Stimulated activated CD4-positive, alpha-beta T cell treated with anti-CD3 and anti-CD28 coated beads, Interleukin-15, amount 100 ng/mL, for 24 hours (primary cell): ENCODE measurements around the gene FARP2.
"Not testable (repeated sequence)": the region's sequence is repeated elsewhere in the genome, so short reads cannot be mapped to it uniquely, and the experiment has no call there.

Experiments used
- DNase-seq: peaks from one replicate; pipeline ENCODE4 v3.0.0-alpha.2; 2020

The FARP2 gene

DNA sequence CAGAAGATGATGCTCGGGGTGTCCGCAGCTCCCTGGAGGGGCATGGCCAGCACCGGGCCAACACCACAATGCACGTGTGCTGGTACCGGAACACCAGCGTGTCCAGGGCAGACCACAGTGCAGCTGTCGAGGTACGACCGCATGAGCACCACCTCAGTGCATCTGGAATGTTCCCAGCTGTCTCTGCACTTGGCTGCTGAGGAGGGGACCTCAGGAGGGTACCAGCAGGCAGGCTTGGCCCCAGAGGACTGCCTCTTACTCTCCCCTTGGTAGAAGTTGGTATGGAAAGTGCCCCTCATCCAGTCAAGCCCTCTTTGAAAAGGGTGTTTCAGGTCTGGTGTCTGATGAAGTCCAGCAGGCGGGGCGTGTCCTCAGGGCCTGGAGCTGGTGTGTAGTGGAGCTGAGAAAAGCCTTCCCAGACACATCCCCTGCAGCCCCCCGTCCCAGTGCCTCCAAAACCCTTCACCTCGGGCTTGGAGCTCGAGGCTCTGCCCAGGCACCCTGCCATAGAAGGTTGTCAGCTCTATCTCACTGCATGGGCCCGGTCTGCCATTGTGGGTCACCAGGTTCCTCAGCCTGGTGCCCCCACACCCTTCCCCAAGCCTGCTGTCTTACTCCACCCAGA, 135.6 kb downstream of the FARP2 start:
- no peak for DNase-seq

DNA sequence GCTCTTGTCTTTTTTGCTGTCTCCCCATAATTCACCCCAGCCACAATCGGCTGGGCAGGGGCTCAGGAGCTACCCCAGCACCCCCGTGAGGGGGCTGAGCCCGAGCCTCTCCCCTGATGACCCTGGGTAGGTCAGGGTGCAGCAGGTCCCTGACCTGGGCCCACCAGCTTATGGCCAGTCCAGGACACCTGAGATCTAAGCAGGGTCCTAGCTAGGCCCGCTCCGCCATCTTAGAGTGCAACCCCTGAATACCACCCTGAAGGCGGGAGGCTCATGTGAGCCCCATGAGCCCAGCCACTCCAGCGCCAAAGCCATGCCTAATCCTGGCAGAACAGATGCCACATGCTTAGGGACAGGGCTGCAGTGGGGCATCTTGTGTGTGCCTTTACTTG, 136.1 kb downstream of the FARP2 start:
- no peak for DNase-seq

DNA sequence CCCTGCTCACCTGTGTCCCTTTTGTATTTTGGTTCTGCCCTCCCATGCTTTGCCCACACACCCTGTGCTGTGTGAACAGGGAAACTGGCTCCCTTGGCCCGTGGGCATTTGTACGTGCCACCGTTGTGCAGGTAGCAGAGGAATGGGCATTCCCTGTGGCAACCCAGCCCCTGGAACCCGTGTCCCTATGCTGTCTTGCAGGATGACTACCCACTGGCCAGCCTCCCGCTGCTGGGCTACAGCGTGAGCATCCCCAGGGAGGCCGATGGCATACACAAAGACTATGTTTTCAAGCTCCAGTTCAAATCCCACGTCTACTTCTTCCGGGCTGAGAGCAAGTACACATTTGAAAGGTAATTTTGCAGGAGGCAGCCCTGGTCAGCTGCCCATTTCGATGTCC, 137.0 kb downstream of the FARP2 start:
- DNase-seq, result no peak

DNA sequence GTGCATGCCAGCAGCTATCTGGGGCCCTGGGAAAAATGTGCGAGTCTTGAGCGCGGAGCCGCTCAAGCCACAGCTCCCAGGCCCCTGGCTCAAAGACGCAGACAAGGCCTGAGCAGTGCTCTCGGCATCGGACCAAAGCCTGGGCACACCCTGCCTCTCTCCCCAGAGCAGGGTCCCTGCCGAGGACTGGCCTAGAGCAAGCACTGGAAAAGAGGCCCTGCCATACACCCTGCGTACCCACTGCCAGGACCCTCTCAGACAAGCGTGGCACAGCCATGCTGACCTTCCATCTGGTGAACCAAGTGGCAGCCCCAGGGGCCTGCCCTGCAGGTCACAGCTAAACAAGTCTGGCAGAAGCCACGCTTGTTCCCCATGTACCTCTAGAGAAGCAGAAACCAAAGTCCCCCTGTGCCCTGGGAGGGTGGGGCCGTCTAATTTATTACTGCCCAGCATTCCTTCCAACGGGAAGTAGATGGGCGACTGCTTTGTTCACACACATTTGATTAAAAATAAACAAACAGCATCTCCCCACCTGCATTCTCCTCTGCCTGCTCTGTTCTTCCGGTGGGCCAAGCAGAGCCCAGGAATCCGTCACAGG, 138.3 kb downstream of the FARP2 start:
- DNase-seq, result no peak

DNA sequence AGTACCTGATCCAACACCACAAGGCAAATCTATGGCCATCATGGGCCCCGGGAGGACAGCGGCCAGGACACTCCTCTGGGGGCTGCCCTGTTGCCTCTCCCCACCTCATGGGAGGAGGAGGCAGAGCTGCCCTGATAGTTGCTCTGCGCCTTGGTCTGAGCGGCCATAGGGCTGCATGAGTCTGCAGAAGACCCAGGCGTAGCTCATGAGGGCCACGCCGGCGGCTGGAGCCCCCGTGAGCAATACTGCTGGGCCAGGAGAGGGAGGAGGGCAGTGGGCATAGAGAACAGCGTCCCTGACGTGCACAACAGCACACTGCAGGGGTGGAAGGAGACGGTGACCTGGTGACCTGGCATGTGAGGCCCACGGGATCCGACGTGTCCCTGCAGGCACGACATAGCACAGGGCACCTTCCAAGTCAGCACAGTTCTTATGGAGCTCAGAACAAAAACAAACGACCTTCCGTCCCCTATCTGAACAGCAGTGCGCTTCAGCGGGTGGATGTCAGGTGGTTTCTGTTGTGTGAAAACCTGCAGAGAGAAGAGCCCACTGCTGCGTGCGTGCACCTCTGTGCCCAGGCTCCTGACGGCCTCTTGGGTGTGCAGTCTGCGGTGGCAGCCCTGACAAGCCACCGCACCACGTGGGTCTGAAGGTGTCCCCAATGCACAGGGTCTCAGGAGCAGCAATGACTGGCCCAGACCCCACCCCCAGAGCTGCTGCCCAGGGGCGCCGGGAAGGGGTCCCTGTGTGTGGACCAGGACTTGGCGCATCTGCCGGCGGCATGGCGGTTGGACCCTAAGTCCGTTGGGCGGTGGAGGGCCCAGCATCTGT, 139.3 kb downstream of the FARP2 start:
- DNase-seq, result no peak

DNA sequence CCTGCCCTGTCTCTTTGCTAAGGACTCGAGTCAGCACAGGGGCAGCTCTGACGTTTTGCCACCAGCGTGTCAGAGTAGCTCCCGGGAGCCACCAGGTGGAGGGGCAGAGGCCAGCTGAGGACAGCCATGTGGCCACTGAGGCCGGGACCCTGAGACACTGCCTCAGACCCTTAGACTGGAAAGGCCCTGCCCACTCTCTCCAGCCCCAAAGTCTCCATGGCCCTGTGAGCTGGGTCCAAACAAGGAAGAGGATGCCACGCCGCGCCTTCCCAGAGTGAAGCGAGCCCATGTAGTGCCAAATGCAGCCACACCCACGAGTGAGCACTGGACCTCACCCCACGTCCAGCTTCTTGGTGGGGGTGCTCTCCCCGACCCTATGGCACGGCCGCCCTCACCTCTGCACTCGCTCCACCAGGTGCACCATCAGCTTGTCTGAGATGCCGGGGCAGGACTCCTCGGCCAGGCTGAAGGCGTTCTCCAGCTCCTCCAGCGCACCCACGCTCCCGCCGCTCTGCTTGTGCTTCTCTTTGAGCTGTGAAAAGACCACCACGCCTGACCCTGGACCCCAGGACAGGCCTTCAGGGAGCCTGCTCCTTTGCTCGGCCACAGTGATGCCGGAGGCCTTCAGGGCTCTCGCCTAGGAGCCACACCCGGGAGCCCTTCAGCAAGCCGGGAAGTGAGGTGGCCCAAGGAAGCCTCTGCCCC, 140.1 kb downstream of the FARP2 start:
- no peak for DNase-seq

DNA sequence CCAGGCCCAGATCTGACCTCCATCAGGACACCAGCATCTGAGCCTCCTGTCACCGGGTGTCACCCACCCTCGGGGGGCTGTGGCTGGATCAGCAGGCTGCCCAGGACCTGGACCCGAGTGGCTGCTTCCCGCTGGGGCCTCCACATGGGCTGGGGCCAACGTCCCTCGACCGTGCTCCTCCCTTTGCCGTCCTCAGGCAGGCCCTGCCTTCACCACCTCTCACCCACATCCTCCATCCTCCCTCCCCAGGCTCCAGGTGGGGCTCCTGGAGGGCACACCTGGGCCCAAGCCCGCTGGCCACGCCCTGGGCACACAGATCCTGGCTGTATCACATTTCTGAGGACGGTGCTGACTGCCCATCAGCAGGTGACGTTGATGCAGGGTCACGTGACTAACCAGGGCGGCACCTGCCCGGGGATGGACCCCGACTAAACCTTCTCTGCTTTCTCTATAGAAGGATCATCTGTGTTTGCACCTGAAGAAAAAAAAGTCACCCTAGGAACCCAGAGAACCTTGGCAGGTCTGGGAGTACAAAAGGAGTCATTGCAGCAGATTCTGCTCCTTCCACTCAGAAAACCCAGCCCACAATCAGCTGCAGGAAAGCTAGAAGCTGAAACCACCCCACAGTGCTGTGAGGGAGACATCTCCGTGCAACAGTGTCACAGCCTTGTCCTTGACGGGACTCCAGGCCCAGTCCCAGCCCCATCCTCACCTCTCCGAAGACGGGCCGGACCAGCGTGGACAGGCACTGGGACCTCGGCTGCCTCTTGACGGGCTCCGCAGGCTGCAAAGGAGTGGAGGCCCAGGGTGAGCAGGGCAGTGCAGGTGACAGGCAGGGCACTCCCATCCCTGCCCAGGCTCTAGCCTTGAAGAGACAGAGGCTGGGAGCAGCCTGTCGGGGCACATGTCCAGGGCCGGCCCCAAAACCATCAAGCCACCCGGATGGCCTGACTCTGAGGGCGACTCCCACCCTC, 141.1 kb downstream of the FARP2 start:
- DNase-seq, result no peak

DNA sequence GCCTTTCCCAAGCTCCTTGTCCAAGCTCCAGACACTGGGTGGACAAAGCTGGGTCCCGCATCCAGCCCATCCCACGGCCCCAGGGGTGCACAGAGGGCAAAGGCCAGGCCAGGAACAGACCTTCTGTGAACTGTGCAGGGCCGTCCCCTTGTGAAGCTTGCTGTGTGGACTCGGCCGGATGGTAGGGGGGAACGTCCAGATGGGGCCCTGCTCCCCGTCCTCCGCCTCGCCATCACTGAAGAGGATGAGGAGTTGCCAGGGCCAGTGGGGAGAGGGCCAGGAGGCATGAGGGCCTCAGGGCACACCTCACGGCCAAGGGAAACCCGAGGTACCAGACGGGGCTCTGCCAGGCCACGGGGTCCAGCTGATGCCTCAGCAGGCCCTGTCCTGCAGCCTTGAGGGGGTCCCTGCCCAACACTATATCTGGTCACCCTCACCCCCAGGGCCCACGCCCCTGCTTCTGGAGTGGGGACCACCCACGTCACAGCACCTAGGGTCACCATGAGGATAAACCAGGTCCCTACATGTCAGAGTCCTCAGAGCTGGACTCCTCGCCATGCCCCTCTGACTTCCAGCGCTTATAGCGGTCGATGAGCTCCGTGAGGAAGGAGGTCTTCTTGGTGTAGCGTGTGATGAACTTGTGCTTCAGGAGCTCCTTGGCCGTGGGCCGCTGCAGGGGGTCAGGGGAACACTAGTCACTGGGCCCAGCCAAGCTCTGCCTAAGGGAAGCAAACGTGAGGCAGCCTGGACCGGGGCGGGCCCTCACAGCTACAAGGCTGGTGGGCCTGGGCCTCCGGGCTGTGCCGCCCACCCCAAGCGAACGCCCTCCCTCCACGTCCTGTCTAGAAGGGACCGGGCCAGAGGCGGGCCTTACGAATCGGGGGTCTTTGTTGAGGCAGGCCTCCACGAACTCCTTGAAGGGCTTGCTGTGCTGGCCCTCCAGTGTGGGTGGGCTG, 142.3 kb downstream of the FARP2 start:
- DNase-seq, result no peak

DNA sequence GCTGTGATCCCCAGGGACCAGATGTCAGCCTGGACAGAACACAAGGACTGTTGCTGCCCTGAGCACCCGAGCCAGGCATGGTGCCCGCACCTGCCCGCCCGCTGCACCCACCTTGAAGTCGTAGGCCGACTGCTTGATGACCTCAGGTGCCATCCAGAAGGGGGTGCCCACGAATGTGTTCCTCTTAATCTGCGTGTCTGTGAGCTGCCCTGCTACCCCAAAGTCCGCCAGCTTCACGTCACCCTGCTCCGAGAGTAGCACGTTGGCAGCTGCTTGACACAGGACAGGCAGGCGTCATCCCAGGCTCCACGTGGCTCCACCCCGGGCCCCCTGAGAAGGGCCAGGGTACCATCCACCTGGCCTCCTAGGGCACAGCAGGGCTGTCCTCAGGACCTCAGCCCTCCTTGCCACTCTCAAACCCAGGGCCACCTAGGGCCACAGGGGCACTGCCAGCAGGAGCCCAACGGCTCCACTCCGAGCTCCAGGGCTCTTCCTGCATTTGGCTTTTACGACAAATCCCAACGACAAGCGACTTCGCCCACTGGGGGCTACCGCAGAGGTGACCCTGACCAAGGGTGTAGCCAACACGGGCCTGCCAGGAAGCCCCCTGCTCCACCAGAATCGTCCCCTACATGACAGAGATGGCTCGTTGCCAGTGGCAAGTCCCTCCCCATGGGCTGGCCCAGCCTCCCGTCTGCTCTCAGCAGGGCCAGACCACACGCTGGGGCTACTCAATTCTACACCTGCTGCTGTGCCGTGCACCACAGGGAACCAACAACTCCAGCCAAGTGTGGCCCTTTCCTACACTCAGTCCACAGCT, 143.3 kb downstream of the FARP2 start:
- DNase-seq, result no peak

DNA sequence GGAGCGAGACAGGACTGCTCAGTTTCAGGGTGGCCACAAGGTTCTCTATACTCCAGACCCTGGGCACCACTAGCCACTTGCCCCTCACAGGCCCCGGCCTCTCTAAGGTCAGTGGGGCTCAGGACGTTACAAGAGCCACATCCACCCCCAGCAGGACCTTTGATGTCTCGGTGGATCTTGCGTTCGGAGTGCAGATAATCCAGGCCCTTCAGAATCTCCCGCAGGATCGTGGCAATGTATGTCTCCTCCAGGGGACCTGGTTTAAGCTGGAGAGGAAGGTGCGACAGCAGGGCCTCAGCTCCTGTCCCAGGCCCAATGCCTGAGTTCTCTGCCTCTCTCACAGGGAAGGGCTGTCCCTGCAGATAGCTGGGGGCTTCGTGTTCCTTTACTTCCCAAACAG, 143.9 kb downstream of the FARP2 start:
- DNase-seq, result no peak

DNA sequence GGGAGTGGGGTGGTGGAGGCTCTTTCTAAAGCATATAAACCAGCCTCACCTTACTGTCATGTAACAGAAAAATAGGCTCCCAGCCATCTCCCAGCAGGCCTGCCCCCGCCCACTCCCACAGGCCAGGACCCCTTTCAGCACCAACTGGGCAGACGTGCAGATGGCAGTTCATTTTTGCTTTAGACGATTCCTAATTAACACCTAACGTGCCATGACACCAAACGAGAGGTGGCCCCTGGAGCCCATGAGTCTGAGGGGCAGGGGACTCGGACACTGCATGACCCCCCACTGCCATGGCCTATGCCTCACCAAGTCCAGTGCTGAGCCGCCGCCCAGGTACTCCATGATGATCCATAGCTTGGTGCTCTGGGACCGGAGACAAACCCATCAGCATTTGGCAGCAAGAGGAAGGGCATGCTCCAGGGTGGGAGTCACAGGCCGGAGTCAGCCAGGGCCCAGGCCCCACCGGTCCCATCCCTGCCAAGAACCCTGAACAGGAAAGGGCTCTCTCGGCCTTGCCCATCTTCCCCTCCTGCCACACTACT, 144.4 kb downstream of the FARP2 start:
- DNase-seq, result no peak

DNA sequence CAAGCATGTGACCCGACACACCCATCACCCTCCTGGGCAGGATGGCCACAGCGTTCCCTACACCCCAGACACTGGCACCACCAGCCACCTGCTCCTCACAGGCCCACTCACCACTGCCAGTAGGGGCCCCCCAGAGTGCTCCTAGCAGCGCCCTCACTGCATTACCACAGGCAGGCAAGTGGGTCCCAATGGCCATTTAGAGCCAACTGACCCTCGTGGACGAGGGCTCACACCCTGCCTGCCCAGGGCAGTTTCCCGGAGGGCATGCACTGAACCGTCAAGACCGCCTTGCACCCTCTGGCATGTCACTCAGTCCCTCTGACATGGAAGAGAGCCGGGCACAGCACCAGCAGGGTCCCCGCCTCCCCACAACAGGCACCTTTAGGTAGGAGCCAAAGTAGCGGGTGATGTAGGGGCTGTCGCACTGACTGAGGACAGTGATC, 145.0 kb downstream of the FARP2 start:
- DNase-seq, result no peak

DNA sequence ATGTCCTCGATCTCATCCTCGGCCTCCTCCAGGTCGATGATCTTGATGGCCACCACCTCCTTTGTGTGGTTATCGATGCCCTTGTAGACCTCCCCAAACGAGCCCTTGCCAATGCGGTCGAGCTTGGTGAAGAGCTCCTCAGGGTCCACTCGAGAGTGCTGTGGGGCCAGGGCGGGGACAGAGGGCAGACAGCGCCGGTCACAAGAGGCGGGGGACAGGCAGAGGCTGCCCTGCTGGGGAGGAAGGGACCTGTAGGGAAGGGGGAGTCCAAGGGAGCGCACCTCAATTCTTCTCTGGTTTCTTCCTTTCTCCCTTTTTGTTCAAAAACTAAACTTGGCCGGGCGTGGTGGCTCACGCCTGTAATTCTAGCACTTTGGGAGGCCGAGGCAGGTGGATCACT, 145.5 kb downstream of the FARP2 start:
- no peak for DNase-seq

DNA sequence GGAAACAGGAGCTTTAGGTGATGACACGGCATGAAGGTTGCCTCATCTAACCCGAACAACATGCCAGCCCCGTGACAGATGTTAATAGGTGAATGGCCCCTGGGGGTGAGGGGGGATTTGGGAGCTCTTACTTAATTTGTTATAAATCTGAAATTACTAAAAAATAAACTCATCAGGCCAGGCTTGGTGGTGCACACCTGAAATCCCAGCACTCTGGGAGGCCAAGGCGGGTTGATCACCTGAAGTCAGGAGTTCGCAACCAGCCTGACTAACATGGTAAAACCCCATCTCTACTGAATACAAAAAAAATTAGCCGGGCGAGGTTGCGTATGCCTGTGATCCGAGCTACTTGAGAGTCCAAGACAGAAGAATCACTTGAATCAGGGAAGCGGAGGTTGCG, 146.2 kb downstream of the FARP2 start:
- no peak for DNase-seq

DNA sequence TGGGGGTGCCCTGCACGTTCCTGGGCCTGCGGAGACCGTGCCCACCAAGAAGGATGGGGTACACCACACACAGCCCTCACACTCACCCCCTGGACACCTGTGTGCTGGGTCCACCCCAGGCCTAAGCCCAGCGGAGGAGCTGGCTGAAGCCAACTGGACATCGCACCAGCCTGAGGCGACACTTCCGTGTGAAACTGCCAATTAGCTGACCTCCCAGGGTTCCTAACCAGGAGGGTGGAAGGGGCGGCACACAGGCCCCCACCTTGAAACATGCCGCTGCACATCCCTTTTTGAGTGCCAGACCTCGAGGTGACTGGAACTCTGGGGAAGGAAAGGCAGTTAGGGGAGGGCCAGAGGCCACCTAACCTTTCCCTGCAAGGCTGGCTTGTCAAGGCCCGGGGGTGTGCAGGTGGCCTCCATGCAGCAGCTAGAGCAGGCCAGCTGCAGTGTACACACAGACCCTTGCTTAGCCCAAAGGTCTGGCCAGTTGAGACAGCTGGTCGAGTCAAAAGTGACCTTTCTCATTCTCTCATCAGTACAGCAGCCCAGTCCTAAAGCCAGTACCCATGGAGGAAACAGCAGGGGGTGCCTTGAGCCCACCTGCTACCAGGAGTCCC, 147.8 kb downstream of the FARP2 start:
- DNase-seq, result no peak

DNA sequence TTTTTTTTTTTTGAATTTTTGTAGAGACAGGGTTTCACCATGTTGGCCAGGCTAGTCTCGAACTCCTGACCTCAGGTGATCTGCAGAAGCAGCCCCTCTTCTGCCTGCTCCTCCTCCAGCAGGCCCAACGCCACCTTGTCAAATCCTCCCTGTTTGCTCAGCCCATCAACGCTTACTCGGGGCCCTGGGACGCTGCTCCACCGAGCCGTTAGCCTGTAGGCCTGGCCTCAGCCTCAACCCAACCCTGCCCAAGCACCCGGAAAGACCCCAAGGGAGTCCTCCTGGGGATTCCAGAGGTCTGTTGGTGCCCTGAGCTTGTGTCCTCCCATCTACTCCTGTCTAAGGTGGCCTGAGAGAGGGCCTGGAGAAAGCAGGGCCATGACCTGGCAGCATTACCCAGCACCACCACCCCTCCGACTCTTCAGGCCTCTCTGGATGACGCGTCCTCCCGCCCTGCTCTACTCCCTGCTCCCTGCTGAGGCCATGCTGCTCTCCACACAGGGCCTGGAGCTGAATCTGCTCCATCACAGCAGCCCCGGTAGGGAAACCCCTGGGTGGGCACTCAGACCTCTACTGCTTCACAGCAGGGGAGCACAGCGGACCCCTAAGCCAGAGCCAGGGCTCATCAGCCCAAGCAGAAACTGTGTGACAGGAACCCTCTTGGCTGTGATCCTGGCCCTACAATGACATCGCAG, 149.1 kb downstream of the FARP2 start:
- DNase-seq, result no peak

DNA sequence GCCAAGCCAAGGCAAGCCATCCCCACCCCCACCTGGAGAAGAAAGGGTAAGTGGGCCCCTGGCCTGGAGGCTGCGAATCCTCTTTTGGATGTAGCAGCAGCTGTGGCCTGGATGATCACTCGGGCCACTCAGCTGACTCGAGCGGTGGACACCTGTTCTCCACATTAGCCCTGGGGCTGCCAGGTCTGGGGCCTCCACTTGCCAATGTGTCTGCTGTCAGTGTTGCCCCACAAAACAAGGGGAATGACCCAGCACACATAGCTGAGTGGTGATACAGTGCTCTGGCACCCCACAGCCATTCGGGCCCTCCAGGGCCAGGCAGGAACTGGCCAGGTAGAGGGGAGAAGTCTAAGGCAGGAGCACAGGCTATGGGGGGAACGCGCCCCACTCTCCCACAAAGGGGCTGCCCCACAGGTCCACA, 149.7 kb downstream of the FARP2 start:
- DNase-seq, result no peak

DNA sequence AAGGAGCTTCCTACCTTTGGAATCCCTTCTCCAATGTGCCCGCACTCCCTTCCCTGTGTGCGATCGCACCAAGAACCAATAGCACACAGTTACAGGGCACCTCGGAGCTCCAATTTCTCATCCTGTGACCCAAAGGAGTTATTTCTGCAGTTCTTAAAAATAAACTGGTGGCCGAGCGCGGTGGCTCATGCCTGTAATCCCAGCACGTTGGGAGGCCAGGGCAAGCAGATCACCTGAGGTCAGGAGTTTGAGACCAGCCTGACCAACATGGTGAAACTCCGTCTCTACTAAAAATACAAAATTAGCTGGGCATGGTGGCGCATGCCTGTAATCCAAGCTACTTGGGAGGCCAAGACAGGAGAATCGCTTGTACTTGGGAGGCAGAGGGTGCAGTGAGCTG, 150.2 kb downstream of the FARP2 start:
- not testable (repeated sequence) for DNase-seq
